ENCODE measurements around the gene MBD5.

- TF ChIP-seq CTCF (IDR thresholded peaks at IDR 0.05) (no peak), POLR2A (IDR thresholded peaks at IDR 0.05) (no peak)
Observed at GRCh38 chr2:148299616-148300015, 278.7 kb downstream of the MBD5 start.

Measured in thyroid gland (tissue), 4 donors.